Upper lobe of left lung (tissue), 6 donors: Measurements from ENCODE around the gene TRIM40. TPM values are rescaled to one million over a fixed set of nuclear protein-coding genes. Genes with fewer than 3 reads are reported as not detected.
A peak's percentile ranks its signal among the peaks of the same experiment; 100 is the strongest.

Source experiments
- ATAC-seq, 2 donors: fragments of 200-7000 bp; cut with Tn5 transposase; one replicate each; pipeline ENCODE4 v1.9.1; 2022; ENCODE audit warnings: mild to moderate bottlenecking in 2 of 2, moderate library complexity in 2 of 2; ENCODE audit not compliant: low FRiP score in 2 of 2
- DNase-seq, 2 donors: peaks; one replicate each; pipeline ENCODE4 v3.0.0-alpha.2; 2019 to 2020
- H3K27ac ChIP-seq, 4 donors: fragments of 200-600 bp; sonication (generic); one replicate each; pipeline ENCODE4 v1.5.1; 2016 to 2019
- H3K27me3 ChIP-seq, 4 donors: fragments of 200-600 bp; sonication (generic); one replicate each; pipeline ENCODE4 v1.5.1; 2017 to 2019
- H3K36me3 ChIP-seq, 4 donors: fragments of 200-600 bp; sonication (generic); one replicate each; pipeline ENCODE4 v1.5.1; 2016 to 2019
- H3K4me1 ChIP-seq, 4 donors: fragments of 200-600 bp; sonication (generic); one replicate each; pipeline ENCODE4 v1.5.1; 2018 to 2019
- H3K4me3 ChIP-seq, 4 donors: fragments of 200-600 bp; sonication (generic); one replicate each; pipeline ENCODE4 v1.5.1; 2017 to 2019; ENCODE audit warnings: mild to moderate bottlenecking in 2 of 4, moderate library complexity in 1 of 4
- H3K9me3 ChIP-seq, 4 donors: fragments of 200-600 bp; sonication (generic); one replicate each; pipeline ENCODE4 v1.5.1; 2018 to 2019
- EP300 ChIP-seq, 4 donors: sonication (generic); formaldehyde crosslinking; IDR thresholded peaks; one replicate each; pipeline ENCODE4 v1.5.1; 2017; ENCODE audit warnings: antibody characterized with exemption in 4 of 4, control low read depth in 2 of 4
- POLR2A ChIP-seq, 4 donors: fragments of 450-650 bp; IDR thresholded peaks; one replicate each; pipeline ENCODE4 v1.5.1; 2016 to 2017; ENCODE audit warnings: antibody characterized with exemption in 4 of 4, mild to moderate bottlenecking in 2 of 4
- POLR2AphosphoS5 ChIP-seq, 2 donors: sonication (generic); formaldehyde crosslinking; IDR thresholded peaks; one replicate each; pipeline ENCODE4 v1.5.1; 2017; ENCODE audit warnings: antibody characterized with exemption in 2 of 2
- WGBS, 2 donors: methylation state at CpG; one replicate each; pipeline ENCODE4 v1.1.5; 2017 to 2018; 5-methylcytosine and 5-hydroxymethylcytosine counted together
- total RNA-seq, 6 donors: library from RNA; depleted of rRNA in 4 of 6; stranded (reverse); fragments of >200 nt in 4 of 6; gene quantifications; one replicate each; pipeline versions ENCODE4 v1.1.0 to v1.2.1, GENCODE V29; 2016 to 2021
- TF ChIP-seq, protein P1 (sequence below), 6 experiments: fragments of 450-650 bp in 4 of 6; fragments of 200-600 bp in 2 of 6; sonication (generic) in 2 of 6; IDR thresholded peaks; one replicate each; pipeline ENCODE4 v1.5.1; 2016 to 2019; ENCODE audit warnings: antibody characterized with exemption in 6 of 6
- donor health status: DM: no; HTN: no; CAD: no; lungs with moderate emphysema.
- donor health status: DM: no; HTN: yes; CAD: no; lungs with severe emphysema.

TRIM40 gene
- total RNA-seq, 6 donors from 2014 or later, result not detected

DNA sequence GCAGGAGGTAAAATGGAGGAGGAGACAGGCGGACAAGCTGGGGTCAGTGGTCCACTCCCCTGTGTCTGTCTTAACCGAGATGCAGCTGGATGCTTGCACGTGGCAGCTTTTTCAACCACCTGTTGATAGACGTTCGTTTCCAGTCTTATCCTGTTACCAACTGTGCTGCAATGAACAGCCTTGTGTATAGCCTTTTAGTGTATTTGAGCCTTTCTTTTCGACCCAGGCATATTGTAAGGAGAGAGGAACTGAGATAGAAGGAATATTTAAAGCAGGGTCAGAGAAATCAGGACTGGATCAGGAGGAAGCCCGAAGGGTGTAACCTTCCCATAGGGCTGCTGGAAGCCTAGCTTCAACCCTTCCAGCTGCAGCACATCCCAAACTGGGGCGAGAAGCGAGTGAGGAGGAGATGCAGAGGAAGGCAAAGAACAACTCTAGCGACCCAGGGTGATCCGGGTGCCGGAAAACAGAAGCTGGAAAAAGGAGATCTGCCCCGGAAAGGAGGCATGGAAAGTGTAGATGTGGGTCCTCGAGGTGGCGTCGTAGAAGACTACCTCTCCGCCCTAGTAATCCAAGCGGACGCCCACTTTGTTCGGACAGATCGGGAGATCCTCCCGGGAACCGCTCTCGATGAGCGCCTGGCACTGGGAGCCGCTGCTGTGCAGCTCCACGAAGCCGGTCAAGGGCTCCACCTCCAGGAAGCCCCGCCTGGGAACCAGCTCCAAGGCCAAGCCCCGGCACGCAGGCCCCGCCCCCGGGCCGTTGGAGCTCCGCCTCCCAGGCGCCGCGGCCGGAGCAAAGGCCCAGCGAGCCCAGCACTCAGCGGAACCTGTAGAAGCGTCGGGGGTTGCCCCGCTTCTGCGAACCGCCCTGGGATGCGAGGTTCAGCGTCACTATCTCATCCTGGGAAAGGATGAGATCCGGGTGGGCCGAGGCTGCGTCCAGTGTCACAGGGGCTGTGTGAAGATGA is 34.2 kb upstream of the TRIM40 start:
- TF ChIP-seq POLR2AphosphoS5 (IDR thresholded peaks at IDR 0.05) (peak in 1 of 2 donors; percentile 74), POLR2A (IDR thresholded peaks at IDR 0.05) (peak in 2 of 4 donors; percentile 65 to 82), EP300 (IDR thresholded peaks at IDR 0.05) (no peak)
- TF ChIP-seq, protein P1, sequence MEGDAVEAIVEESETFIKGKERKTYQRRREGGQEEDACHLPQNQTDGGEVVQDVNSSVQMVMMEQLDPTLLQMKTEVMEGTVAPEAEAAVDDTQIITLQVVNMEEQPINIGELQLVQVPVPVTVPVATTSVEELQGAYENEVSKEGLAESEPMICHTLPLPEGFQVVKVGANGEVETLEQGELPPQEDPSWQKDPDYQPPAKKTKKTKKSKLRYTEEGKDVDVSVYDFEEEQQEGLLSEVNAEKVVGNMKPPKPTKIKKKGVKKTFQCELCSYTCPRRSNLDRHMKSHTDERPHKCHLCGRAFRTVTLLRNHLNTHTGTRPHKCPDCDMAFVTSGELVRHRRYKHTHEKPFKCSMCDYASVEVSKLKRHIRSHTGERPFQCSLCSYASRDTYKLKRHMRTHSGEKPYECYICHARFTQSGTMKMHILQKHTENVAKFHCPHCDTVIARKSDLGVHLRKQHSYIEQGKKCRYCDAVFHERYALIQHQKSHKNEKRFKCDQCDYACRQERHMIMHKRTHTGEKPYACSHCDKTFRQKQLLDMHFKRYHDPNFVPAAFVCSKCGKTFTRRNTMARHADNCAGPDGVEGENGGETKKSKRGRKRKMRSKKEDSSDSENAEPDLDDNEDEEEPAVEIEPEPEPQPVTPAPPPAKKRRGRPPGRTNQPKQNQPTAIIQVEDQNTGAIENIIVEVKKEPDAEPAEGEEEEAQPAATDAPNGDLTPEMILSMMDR (IDR thresholded peaks at IDR 0.05), result peak in 1 of 6 experiments; percentile 23
- no peaks in the 10 kb centered on the region for H3K9me3 ChIP-seq
- peak overlapping the region; percentile 29 to 83 (median 80) for H3K27ac ChIP-seq
- 3 to 6% methylated on average over 19 to 36 of the region's 51 CpGs for WGBS, 2 donors
- peaks cover 0 to 11% (median 2%) of the 10 kb centered on the region in 4 donors for H3K27me3 ChIP-seq
- H3K4me1 ChIP-seq, result peaks cover 26 to 36% (median 30%) of the 10 kb centered on the region in 4 donors
- peak overlapping the region; percentile 15 to 51 (median 38) for H3K4me3 ChIP-seq
- H3K36me3 ChIP-seq, result no peaks in the 10 kb centered on the region
- ATAC-seq (peak; percentile 93 to 96), DNase-seq (peak; percentile 97 to 98)

DNA sequence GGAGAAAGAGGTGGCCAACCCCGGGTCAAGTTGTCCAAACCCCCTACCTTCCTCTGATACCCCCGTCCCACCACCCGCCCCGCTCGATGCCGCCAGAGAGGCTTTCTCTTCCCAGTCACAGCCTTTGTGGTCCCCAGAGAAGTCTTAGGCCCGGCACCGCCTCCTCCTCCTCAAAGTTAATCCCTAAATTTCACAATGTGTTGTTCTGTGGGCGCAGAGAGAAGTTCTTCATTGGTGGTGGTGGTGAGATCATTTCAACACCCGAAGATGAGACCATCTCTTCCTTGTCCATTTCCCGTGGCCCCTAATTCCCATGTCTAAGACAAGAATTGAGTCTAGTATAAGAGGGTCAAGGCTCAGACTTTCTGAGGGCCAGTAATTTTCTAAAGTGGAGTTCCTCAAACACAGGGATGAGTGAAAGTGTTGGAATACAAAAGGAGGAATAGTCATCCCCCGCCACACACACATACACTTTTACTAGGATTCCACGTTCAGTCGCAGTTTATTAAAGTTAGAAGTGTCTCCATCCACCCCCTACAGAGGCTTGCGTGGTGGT is 33.4 kb upstream of the TRIM40 start:
- DNase-seq, result no peak
- H3K27me3 ChIP-seq, result peaks cover 0 to 11% (median 2%) of the 10 kb centered on the region in 4 donors
- peak in 1 of 2 donors; percentile 68 for ATAC-seq
- H3K27ac ChIP-seq, result peak overlapping the region; percentile 29 to 83 (median 80)
- no peak for TF ChIP-seq POLR2A (IDR thresholded peaks at IDR 0.05)
- no peaks in the 10 kb centered on the region for H3K9me3 ChIP-seq
- H3K4me1 ChIP-seq, result peaks cover 26 to 36% (median 30%) of the 10 kb centered on the region in 4 donors
- 38 to 56% methylated on average over 13 to 15 of the region's 15 CpGs for WGBS, 2 donors
- peak overlapping the region in 3 of 4 donors; percentile 31 to 53 (median 51) for H3K4me3 ChIP-seq
- H3K36me3 ChIP-seq, result no peaks in the 10 kb centered on the region

GRCh38 chr6:30102970-30103871 is 32.7 kb upstream of the TRIM40 start:
- H3K27me3 ChIP-seq, result peaks cover 0 to 11% (median 2%) of the 10 kb centered on the region in 4 donors

GRCh38 chr6:30103872-30104179 is 32.1 kb upstream of the TRIM40 start:
- no peak for ATAC-seq
- peak overlapping the region in 3 of 4 donors; percentile 36 to 53 (median 51) for H3K4me3 ChIP-seq
- WGBS, 2 donors, result 48 to 51% methylated on average over 3 of the region's 3 CpGs
- no peaks in the 10 kb centered on the region for H3K36me3 ChIP-seq
- TF ChIP-seq POLR2AphosphoS5 (IDR thresholded peaks at IDR 0.05) (no peak), EP300 (IDR thresholded peaks at IDR 0.05) (no peak), POLR2A (IDR thresholded peaks at IDR 0.05) (no peak)
- TF ChIP-seq, protein P1 (IDR thresholded peaks at IDR 0.05), result no peak
- H3K27me3 ChIP-seq, result peaks cover 0 to 11% (median 2%) of the 10 kb centered on the region in 4 donors
- peaks cover 26 to 36% (median 30%) of the 10 kb centered on the region in 4 donors for H3K4me1 ChIP-seq
- no peaks in the 10 kb centered on the region for H3K9me3 ChIP-seq
- peak overlapping the region in 1 of 4 donors; percentile 79 for H3K27ac ChIP-seq
- DNase-seq, result no peak

More at GRCh38 chr6:30102970-30103871, 32.7 kb upstream of the TRIM40 start:
- Histone ChIP-seq H3K36me3 (no peaks in the 10 kb centered on the region), H3K27ac (peak overlapping the region; percentile 29 to 83 (median 80)), H3K4me3 (peak overlapping the region; percentile 30 to 53 (median 44)), H3K9me3 (no peaks in the 10 kb centered on the region), H3K4me1 (peaks cover 26 to 36% (median 30%) of the 10 kb centered on the region in 4 donors)
- 3 to 5% methylated on average over 35 to 36 of the region's 36 CpGs for WGBS, 2 donors
- DNase-seq (peak in 1 of 2 donors; percentile 93), ATAC-seq (peak; percentile 93)
- TF ChIP-seq, protein P1 (IDR thresholded peaks at IDR 0.05), result peak; percentile 85 to 95 (median 92)
- TF ChIP-seq POLR2AphosphoS5 (IDR thresholded peaks at IDR 0.05), result peak in 1 of 2 donors; percentile 23
- TF ChIP-seq POLR2A (IDR thresholded peaks at IDR 0.05), result peak in 1 of 4 donors; percentile 20
- no peak for TF ChIP-seq EP300 (IDR thresholded peaks at IDR 0.05)
